NB4 (cell line): ENCODE data around the gene SLC22A13.

ENCODE experiments used
- CTCF ChIP-seq: IDR thresholded peaks from one replicate; pipeline ENCODE4 v1.5.1; 2012; ENCODE audit warnings: low read depth, low read length
- MYC ChIP-seq: IDR thresholded peaks from 2 replicates; pipeline ENCODE4 v1.6.1; 2011; ENCODE audit warnings: low read depth, low read length
- POLR2A ChIP-seq: IDR thresholded peaks from 2 replicates; pipeline ENCODE4 v1.6.1; 2011; ENCODE audit warnings: mild to moderate bottlenecking; ENCODE audit not compliant: insufficient read length; ENCODE audit errors: extremely low read depth

- no peak for TF ChIP-seq CTCF
- TF ChIP-seq POLR2A, result no peak
- TF ChIP-seq MYC, result no peak
These were observed 9.4 kb downstream of the SLC22A13 start for GRCh38 chr3:38274864-38275649.
